GM12864 (cell line): ENCODE results near the gene HYOU1.

Experiments used
- DNase-seq: peaks from one replicate; pipeline ENCODE4 v3.0.0-alpha.2; 2011; ENCODE audit warnings: low read depth
- H3K4me3 ChIP-seq: 2 replicates; pipeline ENCODE4 v1.5.1; 2011; ENCODE audit warnings: mild to moderate bottlenecking, low read depth, low read length, control low read depth
- CTCF ChIP-seq: IDR thresholded peaks from 2 replicates; pipeline ENCODE4 v1.5.1; 2011; ENCODE audit warnings: low read depth, mild to moderate bottlenecking, moderate library complexity, low read length, control low read depth, inconsistent platforms; ENCODE audit errors: missing control alignments

The HYOU1 gene

GRCh38 chr11:119099711-119100110, 42.7 kb upstream of the HYOU1 start:
- H3K4me3 ChIP-seq, result no peak overlapping the region; the same call in 1 of the 2 replicates
- no peak for TF ChIP-seq CTCF
- DNase-seq, result no peak

GRCh38 chr11:119095066-119095880, 38.3 kb upstream of the HYOU1 start:
- peak overlapping the region; percentile 77 for H3K4me3 ChIP-seq
- DNase-seq, result peak; percentile 99
- TF ChIP-seq CTCF, result no peak

- DNase-seq, result no peak
These were observed 37.7 kb upstream of the HYOU1 start for GRCh38 chr11:119094816-119095065.

GRCh38 chr11:119093942-119094815, 37.2 kb upstream of the HYOU1 start:
- peak overlapping the region; percentile 77 for H3K4me3 ChIP-seq
- DNase-seq, result no peak
- no peak for TF ChIP-seq CTCF

More at GRCh38 chr11:119094816-119095065, 37.7 kb upstream of the HYOU1 start:
- H3K4me3 ChIP-seq, result peak overlapping the region; percentile 77
- TF ChIP-seq CTCF, result peak; percentile 64

- no peak for DNase-seq
- TF ChIP-seq CTCF, result no peak
- peak overlapping the region; percentile 77 for H3K4me3 ChIP-seq
These were observed 36.2 kb upstream of the HYOU1 start for GRCh38 chr11:119092880-119093842.
